H54 (cell line): Measurements from ENCODE around the gene SRSF6.
"Not testable (repeated sequence)": the region's sequence is repeated elsewhere in the genome, so short reads cannot be mapped to it uniquely, and the experiment has no call there.

Experiments used
- DNase-seq: peaks from one replicate; pipeline ENCODE4 v3.0.0; 2011; ENCODE audit warnings: low spot score, mixed read lengths; ENCODE audit not compliant: insufficient read length
- FAIRE-seq: peaks from 3 replicates; lab custom pipeline; 2011; peaks lifted over from hg19 to GRCh38; lab: Jason Lieb, UNC
- POLR2A ChIP-seq: IDR thresholded peaks from 2 replicates; pipeline ENCODE4 v1.6.1; 2011; ENCODE audit warnings: low read depth, mild to moderate bottlenecking, low read length

SRSF6 gene

GRCh38 chr20:43477619-43478018 is 19.9 kb downstream of the SRSF6 start:
- DNase-seq (no peak), FAIRE-seq (no peak)
- TF ChIP-seq POLR2A: no peak

GRCh38 chr20:43490038-43490437 is 32.3 kb downstream of the SRSF6 start:
- TF ChIP-seq POLR2A: no peak
- no peak for FAIRE-seq
- DNase-seq: no peak

GRCh38 chr20:43492101-43492500 is 34.4 kb downstream of the SRSF6 start:
- no peak for FAIRE-seq
- TF ChIP-seq POLR2A: no peak

GRCh38 chr20:43495388-43495787 is 37.7 kb downstream of the SRSF6 start:
- no peak for FAIRE-seq
- TF ChIP-seq POLR2A: no peak
- no peak for DNase-seq

More at GRCh38 chr20:43492101-43492500, 34.4 kb downstream of the SRSF6 start:
- no peak for DNase-seq

- not testable (repeated sequence) for FAIRE-seq, DNase-seq
These were observed 44.3 kb downstream of the SRSF6 start for GRCh38 chr20:43502021-43502420.

GRCh38 chr20:43506238-43506637 is 48.5 kb downstream of the SRSF6 start:
- TF ChIP-seq POLR2A: no peak
- FAIRE-seq: no peak
- DNase-seq: no peak

- DNase-seq: no peak
- FAIRE-seq: no peak
- TF ChIP-seq POLR2A: peak; percentile 53; the same call in 1 of the 2 replicates
These were observed 49.7 kb downstream of the SRSF6 start, which contains the start of gene L3MBTL1 for GRCh38 chr20:43507150-43508080. Gene L3MBTL1 (plus strand): TSS chr20:43507697. CDS start chr20:43513504, 5,807 bp downstream.

- no peak for DNase-seq
- no peak for TF ChIP-seq POLR2A
- FAIRE-seq: no peak
These were observed 50.4 kb downstream of the SRSF6 start for GRCh38 chr20:43508106-43508505.

- no peak for DNase-seq
- FAIRE-seq: no peak
- TF ChIP-seq POLR2A: no peak
These were observed 50.9 kb downstream of the SRSF6 start for GRCh38 chr20:43508604-43509040.

GRCh38 chr20:43511879-43512278 is 54.2 kb downstream of the SRSF6 start:
- no peak for FAIRE-seq
- DNase-seq: no peak
- no peak for TF ChIP-seq POLR2A

- FAIRE-seq (no peak), DNase-seq (no peak)
- no peak; the same call in 1 of the 2 replicates for TF ChIP-seq POLR2A
These were observed 55.8 kb downstream of the SRSF6 start for GRCh38 chr20:43513372-43513930.
